H9 (cell line): ENCODE measurements around the gene TAF8. TPM values are rescaled to one million over a fixed set of nuclear protein-coding genes. Genes with fewer than 3 reads are reported as not detected.

Source experiments
- DNase-seq: peaks from one replicate; pipeline ENCODE4 v3.0.0-alpha.2; 2017
- H2AFZ ChIP-seq: one replicate; pipeline ENCODE4 v1.6.1; 2013; ENCODE audit warnings: mild to moderate bottlenecking, low read length, control low read depth, moderate library complexity
- H2AK5ac ChIP-seq: 2 replicates; pipeline ENCODE4 v1.6.1; 2013; ENCODE audit warnings: low read length, control low read depth, mixed read lengths; ENCODE audit not compliant: insufficient read length
- H2BK120ac ChIP-seq: one replicate; pipeline ENCODE4 v1.6.1; 2013; ENCODE audit warnings: low read depth, mild to moderate bottlenecking, low read length, control low read depth, inconsistent platforms; ENCODE audit not compliant: poor library complexity, severe bottlenecking
- H2BK12ac ChIP-seq: 2 replicates; pipeline ENCODE4 v1.6.1; 2013; ENCODE audit warnings: low read length, control low read depth, mixed read lengths, low read depth; ENCODE audit not compliant: insufficient read length
- H2BK15ac ChIP-seq: 2 replicates; pipeline ENCODE4 v1.6.1; 2013; ENCODE audit warnings: low read depth, low read length, control low read depth
- H2BK20ac ChIP-seq: one replicate; pipeline ENCODE4 v1.6.1; 2013; ENCODE audit warnings: low read depth, mild to moderate bottlenecking, low read length, control low read depth, inconsistent platforms; ENCODE audit not compliant: poor library complexity, severe bottlenecking
- H2BK5ac ChIP-seq: 2 replicates; pipeline ENCODE4 v1.6.1; 2013; ENCODE audit warnings: low read length, control low read depth, mixed read lengths; ENCODE audit not compliant: insufficient read length
- H3K14ac ChIP-seq: 2 replicates; pipeline ENCODE4 v1.6.1; 2013; ENCODE audit warnings: low read length, control low read depth; ENCODE audit not compliant: insufficient read depth
- H3K18ac ChIP-seq: 2 replicates; pipeline ENCODE4 v1.6.1; 2013; ENCODE audit warnings: low read depth, mild to moderate bottlenecking, mixed read lengths, low read length, control low read depth; ENCODE audit not compliant: insufficient read length
- H3K23ac ChIP-seq: 2 replicates; pipeline ENCODE4 v1.6.1; 2013; ENCODE audit warnings: low read length, control low read depth, mixed read lengths, low read depth; ENCODE audit not compliant: insufficient read length
- H3K23me2 ChIP-seq: 2 replicates; pipeline ENCODE4 v1.6.1; 2013; ENCODE audit warnings: low read depth, mild to moderate bottlenecking, mixed read lengths, low read length, control low read depth; ENCODE audit not compliant: insufficient read length, poor library complexity, severe bottlenecking
- H3K27ac ChIP-seq: 2 replicates; pipeline ENCODE4 v1.5.1; 2013; ENCODE audit warnings: low read length, control low read depth, mixed read lengths, low read depth; ENCODE audit not compliant: insufficient read length
- H3K27me3 ChIP-seq: 2 replicates; pipeline ENCODE4 v1.6.1; 2013; ENCODE audit warnings: low read length, control low read depth, inconsistent platforms; ENCODE audit not compliant: insufficient read depth
- H3K4ac ChIP-seq: 2 replicates; pipeline ENCODE4 v1.6.1; 2013; ENCODE audit warnings: low read depth, mild to moderate bottlenecking, control low read depth, inconsistent platforms, low read length, moderate library complexity
- H3K4me1 ChIP-seq: 2 replicates; pipeline ENCODE4 v1.6.1; 2013; ENCODE audit warnings: low read length, control low read depth, inconsistent platforms; ENCODE audit not compliant: insufficient read depth
- H3K4me2 ChIP-seq: 2 replicates; pipeline ENCODE4 v1.6.1; 2013; ENCODE audit warnings: low read length, control low read depth, mixed read lengths; ENCODE audit not compliant: insufficient read length, insufficient read depth
- H3K56ac ChIP-seq: 2 replicates; pipeline ENCODE4 v1.6.1; 2013; ENCODE audit warnings: low read depth, mild to moderate bottlenecking, mixed read lengths, low read length, control low read depth; ENCODE audit not compliant: insufficient read length
- H3K79me1 ChIP-seq: 2 replicates; pipeline ENCODE4 v1.6.1; 2013; ENCODE audit warnings: low read depth, mild to moderate bottlenecking, moderate library complexity, low read length, control low read depth, inconsistent platforms; ENCODE audit not compliant: insufficient read depth, poor library complexity, severe bottlenecking
- H3K79me2 ChIP-seq: 2 replicates; pipeline ENCODE4 v1.6.1; 2013; ENCODE audit warnings: low read length, control low read depth, inconsistent platforms; ENCODE audit not compliant: insufficient read depth
- H3K9ac ChIP-seq: 2 replicates; pipeline ENCODE4 v1.6.1; 2013; ENCODE audit warnings: low read length, control low read depth, mixed read lengths; ENCODE audit not compliant: insufficient read length; ENCODE audit errors: extremely low read depth
- H3K9me3 ChIP-seq: one replicate; pipeline ENCODE4 v1.6.1; 2013; ENCODE audit warnings: low read depth, low read length, inconsistent platforms; ENCODE audit not compliant: control insufficient read depth
- H3T11ph ChIP-seq: one replicate; pipeline ENCODE4 v1.6.1; 2013; ENCODE audit warnings: mild to moderate bottlenecking, low read length, control low read depth, inconsistent platforms
- H4K20me1 ChIP-seq: one replicate; pipeline ENCODE4 v1.6.1; 2013; ENCODE audit not compliant: control insufficient read depth, insufficient read length, insufficient read depth
- H4K5ac ChIP-seq: 2 replicates; pipeline ENCODE4 v1.6.1; 2013; ENCODE audit warnings: low read depth, mild to moderate bottlenecking, mixed read lengths, low read length, control low read depth; ENCODE audit not compliant: insufficient read length
- H4K8ac ChIP-seq: replicated peaks from 2 replicates; pipeline ENCODE4 v1.6.1; 2013; ENCODE audit warnings: low read length, control low read depth, mixed read lengths, low read depth; ENCODE audit not compliant: insufficient read length
- H4K91ac ChIP-seq: 2 replicates; pipeline ENCODE4 v1.6.1; 2013; ENCODE audit warnings: low read depth, mild to moderate bottlenecking, moderate library complexity, mixed read lengths, low read length, control low read depth; ENCODE audit not compliant: insufficient read length
- H3K27ac Mint-ChIP-seq, 3 experiments: 2 replicates in 2 of 3; 3 replicates in 1 of 3; pipeline ENCODE4 v1.8.0; 2020 to 2021; ENCODE audit warnings: mixed read lengths in 3 of 3, mild to moderate bottlenecking in 1 of 3, moderate library complexity in 1 of 3
- H3K27me3 Mint-ChIP-seq: 2 replicates; pipeline ENCODE4 v1.8.0; 2021; ENCODE audit warnings: low read depth, mild to moderate bottlenecking, moderate library complexity, mixed read lengths
- H3K36me3 Mint-ChIP-seq, 3 experiments: 2 replicates in 2 of 3; 3 replicates in 1 of 3; pipeline ENCODE4 v1.8.0; 2020 to 2021; ENCODE audit warnings: low read depth in 3 of 3, mixed read lengths in 3 of 3; ENCODE audit not compliant: insufficient read depth in 1 of 3
- H3K4me1 Mint-ChIP-seq, 2 experiments: 2 replicates each; pipeline ENCODE4 v1.8.0; 2020; ENCODE audit warnings: mixed read lengths in 2 of 2
- H3K4me3 Mint-ChIP-seq, 2 experiments: 2 replicates in 1 of 2; 3 replicates in 1 of 2; pipeline ENCODE4 v1.8.0; 2020 to 2021; ENCODE audit warnings: mild to moderate bottlenecking in 2 of 2, mixed read lengths in 2 of 2, moderate library complexity in 1 of 2
- H3K9me3 Mint-ChIP-seq, 2 experiments: 2 replicates in 1 of 2; 3 replicates in 1 of 2; pipeline ENCODE4 v1.8.0; 2020; ENCODE audit warnings: mild to moderate bottlenecking in 2 of 2, mixed read lengths in 2 of 2, moderate library complexity in 1 of 2
- WGBS: extraction: QIAGEN DNeasy Blood & Tissue Kit; methylation state at CpG from one replicate; pipeline ENCODE4 v1.1.7; 2013; ENCODE audit warnings: missing lambda C conversion rate, low lambda C conversion rate, mixed read lengths; ENCODE audit not compliant: insufficient read length; ENCODE audit errors: extremely low coverage; 5-methylcytosine and 5-hydroxymethylcytosine counted together
- total RNA-seq: library from RNA; stranded (reverse); gene quantifications from 2 replicates; pipeline ENCODE4 v1.2.1, GENCODE V29; 2021
- TF ChIP-seq, protein P1 (sequence below): fragments of 200-600 bp; sonication (generic); conservative IDR thresholded peaks from 3 replicates; pipeline ENCODE4 v1.8.0; 2021; ENCODE audit warnings: antibody characterized with exemption, mild to moderate bottlenecking

The TAF8 gene
- total RNA-seq, 1 experiment from 2014 or later = 30.4 TPM

- Histone ChIP-seq H4K5ac (no peak overlapping the region), H3K79me1 (no peaks in the 10 kb centered on the region), H4K20me1 (no peaks in the 10 kb centered on the region), H4K91ac (no peak overlapping the region), H2AK5ac (no peak overlapping the region), H3K27me3 (no peaks in the 10 kb centered on the region), H4K8ac (no peak overlapping the region), H3K9ac (no peak overlapping the region), H3T11ph (no peak overlapping the region), H3K4ac (no peak overlapping the region), H2BK15ac (no peak overlapping the region), H2BK120ac (no peak overlapping the region), H3K4me1 (peaks cover 2% of the 10 kb centered on the region; the same call in 1 of the 2 replicates), H3K9me3 (no peaks in the 10 kb centered on the region), H3K4me2 (no peak overlapping the region), H2AFZ (no peak overlapping the region), H3K14ac (no peak overlapping the region), H3K23me2 (no peaks in the 10 kb centered on the region), H3K79me2 (no peaks in the 10 kb centered on the region), H3K23ac (no peak overlapping the region), H2BK12ac (no peak overlapping the region), H3K27ac (no peak overlapping the region), H2BK5ac (no peak overlapping the region), H3K18ac (no peak overlapping the region), H2BK20ac (no peak overlapping the region), H3K56ac (no peak overlapping the region)
- WGBS = no CpG with 5 or more reads among the region's 11 CpGs
- TF ChIP-seq, protein P1, sequence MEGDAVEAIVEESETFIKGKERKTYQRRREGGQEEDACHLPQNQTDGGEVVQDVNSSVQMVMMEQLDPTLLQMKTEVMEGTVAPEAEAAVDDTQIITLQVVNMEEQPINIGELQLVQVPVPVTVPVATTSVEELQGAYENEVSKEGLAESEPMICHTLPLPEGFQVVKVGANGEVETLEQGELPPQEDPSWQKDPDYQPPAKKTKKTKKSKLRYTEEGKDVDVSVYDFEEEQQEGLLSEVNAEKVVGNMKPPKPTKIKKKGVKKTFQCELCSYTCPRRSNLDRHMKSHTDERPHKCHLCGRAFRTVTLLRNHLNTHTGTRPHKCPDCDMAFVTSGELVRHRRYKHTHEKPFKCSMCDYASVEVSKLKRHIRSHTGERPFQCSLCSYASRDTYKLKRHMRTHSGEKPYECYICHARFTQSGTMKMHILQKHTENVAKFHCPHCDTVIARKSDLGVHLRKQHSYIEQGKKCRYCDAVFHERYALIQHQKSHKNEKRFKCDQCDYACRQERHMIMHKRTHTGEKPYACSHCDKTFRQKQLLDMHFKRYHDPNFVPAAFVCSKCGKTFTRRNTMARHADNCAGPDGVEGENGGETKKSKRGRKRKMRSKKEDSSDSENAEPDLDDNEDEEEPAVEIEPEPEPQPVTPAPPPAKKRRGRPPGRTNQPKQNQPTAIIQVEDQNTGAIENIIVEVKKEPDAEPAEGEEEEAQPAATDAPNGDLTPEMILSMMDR = no peak
- DNase-seq = no peak
- no peaks in the 10 kb centered on the region; the same call in none of the 2 replicates for H3K27me3 Mint-ChIP-seq
- H3K9me3 Mint-ChIP-seq = no peaks in the 10 kb centered on the region
- H3K4me3 Mint-ChIP-seq = no peak overlapping the region; a peak in 1 of 5 replicates
- H3K4me1 Mint-ChIP-seq = peaks cover 17 to 26% of the 10 kb centered on the region in 2 experiments
- H3K27ac Mint-ChIP-seq = no peak overlapping the region; a peak in 2 of 7 replicates
- H3K36me3 Mint-ChIP-seq = no peaks in the 10 kb centered on the region
Observed at GRCh38 chr6:42025066-42025844, 25.1 kb upstream of the TAF8 start.
